ENCODE measurements around the gene SAG.

DNA sequence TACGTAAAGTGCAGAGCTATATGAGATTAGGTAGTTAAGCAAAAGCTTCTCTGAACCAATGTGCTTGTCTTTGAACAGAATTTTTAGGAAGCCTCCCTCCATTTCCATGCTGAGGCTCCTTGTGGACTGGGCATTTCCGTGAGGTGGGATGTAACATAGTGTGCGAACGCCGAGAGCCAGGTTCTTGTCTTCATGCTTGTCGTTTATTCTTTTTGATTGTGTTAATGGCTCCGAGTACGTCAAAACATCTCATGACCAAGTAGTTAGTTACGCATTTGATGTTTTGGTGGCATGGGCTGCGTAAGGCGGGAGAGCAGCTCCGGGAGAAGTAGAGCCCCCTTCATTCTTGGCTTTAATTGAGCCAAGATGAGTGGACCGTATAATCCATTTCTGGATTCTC lies 79.6 kb downstream of the SAG start:
- TF ChIP-seq, protein P1, sequence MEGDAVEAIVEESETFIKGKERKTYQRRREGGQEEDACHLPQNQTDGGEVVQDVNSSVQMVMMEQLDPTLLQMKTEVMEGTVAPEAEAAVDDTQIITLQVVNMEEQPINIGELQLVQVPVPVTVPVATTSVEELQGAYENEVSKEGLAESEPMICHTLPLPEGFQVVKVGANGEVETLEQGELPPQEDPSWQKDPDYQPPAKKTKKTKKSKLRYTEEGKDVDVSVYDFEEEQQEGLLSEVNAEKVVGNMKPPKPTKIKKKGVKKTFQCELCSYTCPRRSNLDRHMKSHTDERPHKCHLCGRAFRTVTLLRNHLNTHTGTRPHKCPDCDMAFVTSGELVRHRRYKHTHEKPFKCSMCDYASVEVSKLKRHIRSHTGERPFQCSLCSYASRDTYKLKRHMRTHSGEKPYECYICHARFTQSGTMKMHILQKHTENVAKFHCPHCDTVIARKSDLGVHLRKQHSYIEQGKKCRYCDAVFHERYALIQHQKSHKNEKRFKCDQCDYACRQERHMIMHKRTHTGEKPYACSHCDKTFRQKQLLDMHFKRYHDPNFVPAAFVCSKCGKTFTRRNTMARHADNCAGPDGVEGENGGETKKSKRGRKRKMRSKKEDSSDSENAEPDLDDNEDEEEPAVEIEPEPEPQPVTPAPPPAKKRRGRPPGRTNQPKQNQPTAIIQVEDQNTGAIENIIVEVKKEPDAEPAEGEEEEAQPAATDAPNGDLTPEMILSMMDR (IDR thresholded peaks at IDR 0.05 in 4 of 5, conservative IDR thresholded peaks at IDR 0.05 in 1 of 5): no peak
- no peak for TF ChIP-seq POLR2A (IDR thresholded peaks at IDR 0.05)

Measured in gastrocnemius medialis (tissue), 4 donors.